GM12801 (cell line): ENCODE data around the gene BTBD16.

Source experiments
- TF ChIP-seq, protein P1 (sequence below): IDR thresholded peaks from one replicate; pipeline ENCODE4 v1.5.1; 2011; ENCODE audit warnings: control low read depth; ENCODE audit not compliant: insufficient read length; ENCODE audit errors: extremely low read depth

The BTBD16 gene

DNA sequence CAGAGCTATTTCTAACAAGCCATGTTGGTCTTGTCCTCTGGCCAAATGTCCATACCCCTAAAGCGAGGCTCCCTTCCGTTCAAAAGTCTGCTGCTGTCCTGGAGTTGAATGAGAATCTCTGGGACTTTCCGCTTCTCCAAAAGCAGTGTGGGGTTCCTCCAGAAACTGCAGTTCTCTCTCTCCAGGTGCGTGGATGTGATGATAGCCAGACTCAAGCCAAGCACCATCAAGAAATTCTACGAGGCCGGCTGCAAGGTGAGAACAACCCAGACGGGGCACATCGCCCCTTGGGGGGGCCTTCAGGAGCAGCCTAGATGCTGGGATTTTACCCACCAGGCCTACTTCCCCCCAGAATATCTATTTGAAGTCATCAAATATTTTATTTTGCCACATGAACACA lies 26.5 kb downstream of the BTBD16 start:
- TF ChIP-seq, protein P1, sequence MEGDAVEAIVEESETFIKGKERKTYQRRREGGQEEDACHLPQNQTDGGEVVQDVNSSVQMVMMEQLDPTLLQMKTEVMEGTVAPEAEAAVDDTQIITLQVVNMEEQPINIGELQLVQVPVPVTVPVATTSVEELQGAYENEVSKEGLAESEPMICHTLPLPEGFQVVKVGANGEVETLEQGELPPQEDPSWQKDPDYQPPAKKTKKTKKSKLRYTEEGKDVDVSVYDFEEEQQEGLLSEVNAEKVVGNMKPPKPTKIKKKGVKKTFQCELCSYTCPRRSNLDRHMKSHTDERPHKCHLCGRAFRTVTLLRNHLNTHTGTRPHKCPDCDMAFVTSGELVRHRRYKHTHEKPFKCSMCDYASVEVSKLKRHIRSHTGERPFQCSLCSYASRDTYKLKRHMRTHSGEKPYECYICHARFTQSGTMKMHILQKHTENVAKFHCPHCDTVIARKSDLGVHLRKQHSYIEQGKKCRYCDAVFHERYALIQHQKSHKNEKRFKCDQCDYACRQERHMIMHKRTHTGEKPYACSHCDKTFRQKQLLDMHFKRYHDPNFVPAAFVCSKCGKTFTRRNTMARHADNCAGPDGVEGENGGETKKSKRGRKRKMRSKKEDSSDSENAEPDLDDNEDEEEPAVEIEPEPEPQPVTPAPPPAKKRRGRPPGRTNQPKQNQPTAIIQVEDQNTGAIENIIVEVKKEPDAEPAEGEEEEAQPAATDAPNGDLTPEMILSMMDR: no peak

- TF ChIP-seq, protein P1: no peak
Observed at GRCh38 chr10:122298206-122298597, 27.1 kb downstream of the BTBD16 start.

- TF ChIP-seq, protein P1: no peak
Observed at GRCh38 chr10:122298598-122299301, 27.7 kb downstream of the BTBD16 start.

GRCh38 chr10:122299423-122300075 lies 28.5 kb downstream of the BTBD16 start:
- TF ChIP-seq, protein P1: no peak

DNA sequence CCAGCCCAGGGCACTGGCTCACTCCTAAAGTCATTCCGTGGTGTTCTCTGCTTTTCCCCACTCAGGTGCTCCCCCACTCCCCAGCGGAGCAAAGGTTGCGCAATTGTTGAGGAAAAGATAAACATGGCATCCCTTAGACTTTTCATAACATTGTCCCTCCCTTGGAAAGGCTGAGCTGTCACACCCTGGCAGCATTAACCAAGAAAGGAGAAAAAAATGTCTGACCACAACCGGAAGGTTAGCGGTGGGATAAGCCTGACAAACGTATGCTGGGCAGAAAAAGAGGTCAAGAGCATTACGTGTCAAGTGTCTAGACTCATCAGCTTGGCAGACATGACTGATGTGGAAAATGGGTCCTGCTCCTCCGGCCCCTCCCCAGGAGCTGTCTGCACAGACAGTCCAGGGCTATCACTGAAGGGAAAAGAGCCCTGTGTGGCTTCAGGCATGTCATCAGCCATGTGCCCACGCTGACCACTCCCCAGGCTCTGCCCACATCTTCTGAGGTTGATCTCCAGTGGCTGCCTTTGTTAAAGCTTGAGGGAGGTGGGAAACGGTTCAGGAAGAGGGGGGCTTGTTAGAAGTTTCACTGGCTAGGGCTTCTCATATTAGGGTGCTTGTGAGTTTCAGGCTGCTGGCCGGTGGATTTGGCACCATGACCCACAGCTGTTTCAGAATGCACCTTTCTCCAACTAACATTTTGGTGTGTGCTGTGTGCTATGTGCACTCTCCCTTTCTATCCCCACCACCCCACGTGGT lies 30.1 kb downstream of the BTBD16 start:
- TF ChIP-seq, protein P1: no peak

DNA sequence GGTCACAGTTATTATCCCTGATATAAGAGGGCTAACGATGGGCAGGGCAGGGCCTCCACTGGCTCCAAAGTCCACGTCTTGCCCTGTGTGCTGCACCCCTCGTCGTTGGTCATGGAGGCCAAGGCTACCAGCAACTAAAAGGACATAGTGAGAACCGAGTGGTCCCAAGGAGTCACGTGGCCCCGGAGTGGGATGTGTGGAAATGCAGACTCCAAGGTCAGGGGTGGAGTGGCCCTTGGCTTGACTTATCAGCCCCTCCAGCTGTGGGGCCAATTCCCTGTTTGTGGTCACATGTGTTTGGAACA lies 30.7 kb downstream of the BTBD16 start:
- TF ChIP-seq, protein P1: no peak

- TF ChIP-seq, protein P1: no peak
Observed at GRCh38 chr10:122302315-122302714, 31.2 kb downstream of the BTBD16 start.
